ENCODE results near the gene ZEB2.

DNA sequence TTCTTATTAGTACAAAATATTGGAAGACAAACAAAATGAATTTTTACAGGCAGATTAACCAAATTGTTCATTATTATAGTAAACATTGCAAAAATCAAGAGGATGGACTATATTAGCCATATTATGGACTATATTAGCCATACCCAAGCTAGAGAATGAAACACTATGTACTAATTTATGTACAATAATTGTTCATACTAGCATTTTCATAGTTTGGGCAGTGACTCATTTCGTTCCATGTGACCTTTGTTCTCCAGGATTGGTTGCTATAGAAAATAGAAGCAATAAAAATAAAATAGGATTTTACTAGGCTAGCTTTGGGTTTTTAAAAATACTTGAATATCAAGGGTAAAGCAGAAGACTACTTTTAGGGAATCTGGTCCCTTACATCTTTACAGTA, 176.8 kb downstream of the ZEB2 start:
- TF ChIP-seq, protein P1, sequence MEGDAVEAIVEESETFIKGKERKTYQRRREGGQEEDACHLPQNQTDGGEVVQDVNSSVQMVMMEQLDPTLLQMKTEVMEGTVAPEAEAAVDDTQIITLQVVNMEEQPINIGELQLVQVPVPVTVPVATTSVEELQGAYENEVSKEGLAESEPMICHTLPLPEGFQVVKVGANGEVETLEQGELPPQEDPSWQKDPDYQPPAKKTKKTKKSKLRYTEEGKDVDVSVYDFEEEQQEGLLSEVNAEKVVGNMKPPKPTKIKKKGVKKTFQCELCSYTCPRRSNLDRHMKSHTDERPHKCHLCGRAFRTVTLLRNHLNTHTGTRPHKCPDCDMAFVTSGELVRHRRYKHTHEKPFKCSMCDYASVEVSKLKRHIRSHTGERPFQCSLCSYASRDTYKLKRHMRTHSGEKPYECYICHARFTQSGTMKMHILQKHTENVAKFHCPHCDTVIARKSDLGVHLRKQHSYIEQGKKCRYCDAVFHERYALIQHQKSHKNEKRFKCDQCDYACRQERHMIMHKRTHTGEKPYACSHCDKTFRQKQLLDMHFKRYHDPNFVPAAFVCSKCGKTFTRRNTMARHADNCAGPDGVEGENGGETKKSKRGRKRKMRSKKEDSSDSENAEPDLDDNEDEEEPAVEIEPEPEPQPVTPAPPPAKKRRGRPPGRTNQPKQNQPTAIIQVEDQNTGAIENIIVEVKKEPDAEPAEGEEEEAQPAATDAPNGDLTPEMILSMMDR (IDR thresholded peaks at IDR 0.05) = no peak
- TF ChIP-seq POLR2A (IDR thresholded peaks at IDR 0.05) = no peak

Data from uterus (tissue), 2 donors.